Stimulated activated CD8-positive, alpha-beta memory T cell treated with anti-CD3 and anti-CD28 coated beads, Interleukin-2, amount 100 ng/mL, for 1 hour (primary cell): Measurements from ENCODE around the gene NUAK1.

Source experiments
- DNase-seq, 2 donors: peaks; one replicate each; pipeline ENCODE4 v3.0.0-alpha.2; 2020; ENCODE audit warnings: low read depth in 2 of 2

The NUAK1 gene

GRCh38 chr12:106084014-106084671 lies 54.6 kb downstream of the NUAK1 start:
- DNase-seq, result no peak

GRCh38 chr12:106082216-106083175 lies 56.3 kb downstream of the NUAK1 start:
- no peak for DNase-seq

- DNase-seq, result no peak
These were observed 57.1 kb downstream of the NUAK1 start for GRCh38 chr12:106081606-106082005.

GRCh38 chr12:106080791-106081170 lies 58.0 kb downstream of the NUAK1 start:
- no peak for DNase-seq

- no peak for DNase-seq
These were observed 58.5 kb downstream of the NUAK1 start for GRCh38 chr12:106080041-106080790.

- no peak for DNase-seq
These were observed 59.5 kb downstream of the NUAK1 start for GRCh38 chr12:106079148-106079738.

GRCh38 chr12:106078358-106079010 lies 60.3 kb downstream of the NUAK1 start:
- DNase-seq, result no peak

- no peak for DNase-seq
These were observed 63.9 kb downstream of the NUAK1 start for GRCh38 chr12:106074706-106075392.

- no peak for DNase-seq
These were observed 64.4 kb downstream of the NUAK1 start for GRCh38 chr12:106074361-106074705.

- no peak for DNase-seq
These were observed 65.6 kb downstream of the NUAK1 start for GRCh38 chr12:106073179-106073578.

- DNase-seq, result no peak
These were observed 66.0 kb downstream of the NUAK1 start for GRCh38 chr12:106072751-106073150.

GRCh38 chr12:106071686-106072085 lies 67.1 kb downstream of the NUAK1 start:
- DNase-seq, result no peak

GRCh38 chr12:106070611-106071010 lies 68.1 kb downstream of the NUAK1 start:
- no peak for DNase-seq

GRCh38 chr12:106070147-106070546 lies 68.6 kb downstream of the NUAK1 start:
- DNase-seq, result no peak

- DNase-seq, result no peak
These were observed 70.5 kb downstream of the NUAK1 start for GRCh38 chr12:106068296-106068695.

GRCh38 chr12:106067606-106068205 lies 71.0 kb downstream of the NUAK1 start:
- no peak for DNase-seq

GRCh38 chr12:106066726-106067325 lies 71.9 kb downstream of the NUAK1 start:
- no peak for DNase-seq

GRCh38 chr12:106066051-106066705 lies 72.6 kb downstream of the NUAK1 start:
- DNase-seq, result no peak

GRCh38 chr12:106065506-106065905 lies 73.2 kb downstream of the NUAK1 start:
- no peak for DNase-seq

- no peak for DNase-seq
These were observed 74.1 kb downstream of the NUAK1 start for GRCh38 chr12:106064721-106065021.
